Upper lobe of left lung (tissue), 4 donors: ENCODE results near the gene E2F4.

Source experiments
- CTCF ChIP-seq, 6 experiments: fragments of 450-650 bp in 4 of 6; fragments of 200-600 bp in 2 of 6; sonication (generic) in 2 of 6; IDR thresholded peaks; one replicate each; pipeline ENCODE4 v1.5.1; 2016 to 2019; ENCODE audit warnings: antibody characterized with exemption in 6 of 6
- POLR2A ChIP-seq, 4 donors: fragments of 450-650 bp; IDR thresholded peaks; one replicate each; pipeline ENCODE4 v1.5.1; 2016 to 2017; ENCODE audit warnings: antibody characterized with exemption in 4 of 4, mild to moderate bottlenecking in 2 of 4
- POLR2AphosphoS5 ChIP-seq, 2 donors: sonication (generic); formaldehyde crosslinking; IDR thresholded peaks; one replicate each; pipeline ENCODE4 v1.5.1; 2017; ENCODE audit warnings: antibody characterized with exemption in 2 of 2

GRCh38 chr16:67147437-67148140 lies 44.4 kb upstream of the E2F4 start:
- no peak for TF ChIP-seq CTCF (IDR thresholded peaks at IDR 0.05)
- no peak for TF ChIP-seq POLR2A (IDR thresholded peaks at IDR 0.05)
- TF ChIP-seq POLR2AphosphoS5 (IDR thresholded peaks at IDR 0.05), result no peak
